ENCODE results near the gene SLC39A8. TPM values are rescaled to one million over a fixed set of nuclear protein-coding genes. Genes with fewer than 3 reads are reported as not detected.

SLC39A8 gene
- polyA plus RNA-seq, 1 of the 3 experiments (the other 2 are of a cell fraction), result 1.5 TPM

DNA sequence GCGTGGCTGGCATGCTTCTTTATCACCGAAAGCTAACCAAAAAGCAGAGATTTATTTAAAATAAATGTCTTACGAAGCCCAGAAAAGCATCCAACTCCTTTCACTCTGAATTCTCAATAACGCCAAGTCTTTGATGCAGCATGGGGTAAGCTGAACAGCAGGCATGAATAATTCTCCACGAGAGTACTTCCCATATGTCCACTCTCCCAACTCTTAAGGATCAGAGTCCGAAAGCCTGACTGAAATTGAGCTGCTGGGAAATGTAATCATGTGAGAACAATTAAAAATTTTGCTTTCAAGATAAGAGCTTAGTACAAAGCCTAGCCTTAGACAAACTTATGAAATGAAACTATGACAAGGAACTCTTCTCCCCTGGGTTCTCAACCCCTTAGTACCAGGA lies 7.5 kb upstream of the SLC39A8 start:
- Histone ChIP-seq H3K4me2 (no peak overlapping the region), H3K9me3 (no peaks in the 10 kb centered on the region), H3K9me2 (no peaks in the 10 kb centered on the region), H3K4me1 (ENCODE audit: control insufficient read depth in 1 of 2, insufficient read depth in 2 of 2, low read depth in 1 of 2, low read length in 1 of 2) (no peaks in the 10 kb centered on the region), H3K27me3 (ENCODE audit: insufficient read depth) (no peaks in the 10 kb centered on the region; the same call in 1 of the 2 replicates), H3K9ac (no peak overlapping the region), H3F3A (replicated peaks; ENCODE audit: insufficient read depth) (no peaks in the 10 kb centered on the region), H3K36me3 (replicated peaks in 1 of 2; ENCODE audit: control insufficient read depth in 1 of 2, insufficient read depth in 2 of 2, low read length in 1 of 2) (no peaks in the 10 kb centered on the region), H4K20me1 (ENCODE audit: insufficient read depth) (no peaks in the 10 kb centered on the region), H3K79me2 (ENCODE audit: insufficient read depth) (no peaks in the 10 kb centered on the region), H3K27ac (ENCODE audit: low read depth in 2 of 2, low read length in 1 of 2) (no peak overlapping the region), H3K4me3 (ENCODE audit: low read depth in 2 of 2, low read length in 1 of 2) (no peak overlapping the region), H2AFZ (ENCODE audit: low read depth) (no peak overlapping the region)
- DNase-seq, result no peak
- ChIA-PET POLR2A (no interaction called here), CTCF (no interaction called here)
- 83% methylated on average over 6 of the region's 6 CpGs for WGBS (ENCODE audit: low lambda C conversion rate)
- no peak for TF ChIP-seq GATA2 (CRISPR knock-in tag; IDR thresholded peaks at IDR 0.05)
- TF ChIP-seq, protein P1, sequence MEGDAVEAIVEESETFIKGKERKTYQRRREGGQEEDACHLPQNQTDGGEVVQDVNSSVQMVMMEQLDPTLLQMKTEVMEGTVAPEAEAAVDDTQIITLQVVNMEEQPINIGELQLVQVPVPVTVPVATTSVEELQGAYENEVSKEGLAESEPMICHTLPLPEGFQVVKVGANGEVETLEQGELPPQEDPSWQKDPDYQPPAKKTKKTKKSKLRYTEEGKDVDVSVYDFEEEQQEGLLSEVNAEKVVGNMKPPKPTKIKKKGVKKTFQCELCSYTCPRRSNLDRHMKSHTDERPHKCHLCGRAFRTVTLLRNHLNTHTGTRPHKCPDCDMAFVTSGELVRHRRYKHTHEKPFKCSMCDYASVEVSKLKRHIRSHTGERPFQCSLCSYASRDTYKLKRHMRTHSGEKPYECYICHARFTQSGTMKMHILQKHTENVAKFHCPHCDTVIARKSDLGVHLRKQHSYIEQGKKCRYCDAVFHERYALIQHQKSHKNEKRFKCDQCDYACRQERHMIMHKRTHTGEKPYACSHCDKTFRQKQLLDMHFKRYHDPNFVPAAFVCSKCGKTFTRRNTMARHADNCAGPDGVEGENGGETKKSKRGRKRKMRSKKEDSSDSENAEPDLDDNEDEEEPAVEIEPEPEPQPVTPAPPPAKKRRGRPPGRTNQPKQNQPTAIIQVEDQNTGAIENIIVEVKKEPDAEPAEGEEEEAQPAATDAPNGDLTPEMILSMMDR (IDR thresholded peaks at IDR 0.05), result no peak
- no peak for TF ChIP-seq FOXJ3 (CRISPR knock-in tag; IDR thresholded peaks at IDR 0.05)
- TF ChIP-seq YY1 (IDR thresholded peaks at IDR 0.05; ENCODE audit: low read depth), result no peak

DNA sequence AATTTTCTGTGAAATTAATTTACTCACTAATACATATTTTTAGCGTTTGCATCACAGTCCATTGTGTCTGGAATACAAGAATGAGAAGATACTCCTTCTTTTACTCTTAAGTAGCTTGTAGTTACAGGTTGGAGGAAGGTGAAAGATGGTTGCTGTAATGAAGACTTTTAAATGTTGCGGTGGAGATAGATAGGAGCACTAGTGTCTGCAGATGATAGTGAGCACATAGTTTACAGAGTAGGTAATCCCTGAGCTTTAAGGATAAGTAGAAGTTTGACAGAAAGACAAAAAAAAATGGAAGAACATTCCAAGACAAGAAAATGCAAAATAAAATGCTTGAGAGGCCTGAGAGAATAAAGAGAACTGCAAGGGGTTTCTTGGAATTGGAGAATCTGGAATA lies 5.4 kb upstream of the SLC39A8 start:
- no peaks in the 10 kb centered on the region; the same call in 1 of the 2 replicates for H3K27me3 ChIP-seq (ENCODE audit: insufficient read depth)
- no peaks in the 10 kb centered on the region for H3K9me2 ChIP-seq
- no peak overlapping the region for H3K4me3 ChIP-seq (ENCODE audit: low read depth in 2 of 2, low read length in 1 of 2)
- H3K36me3 ChIP-seq (replicated peaks in 1 of 2; ENCODE audit: control insufficient read depth in 1 of 2, insufficient read depth in 2 of 2, low read length in 1 of 2), result no peaks in the 10 kb centered on the region
- no peaks in the 10 kb centered on the region for H3F3A ChIP-seq (replicated peaks; ENCODE audit: insufficient read depth)
- no peaks in the 10 kb centered on the region for H4K20me1 ChIP-seq (ENCODE audit: insufficient read depth)
- 86% methylated on average over 2 of the region's 2 CpGs for WGBS (ENCODE audit: low lambda C conversion rate)
- ChIA-PET POLR2A (no interaction called here), CTCF (no interaction called here)
- no peaks in the 10 kb centered on the region for H3K79me2 ChIP-seq (ENCODE audit: insufficient read depth)
- no peak overlapping the region for H3K9ac ChIP-seq
- H2AFZ ChIP-seq (ENCODE audit: low read depth), result no peak overlapping the region
- peaks cover 0 to 1% of the 10 kb centered on the region in 2 experiments; a peak in 1 of 4 replicates for H3K4me1 ChIP-seq (ENCODE audit: control insufficient read depth in 1 of 2, insufficient read depth in 2 of 2, low read depth in 1 of 2, low read length in 1 of 2)
- no peak for DNase-seq
- TF ChIP-seq, protein P2, sequence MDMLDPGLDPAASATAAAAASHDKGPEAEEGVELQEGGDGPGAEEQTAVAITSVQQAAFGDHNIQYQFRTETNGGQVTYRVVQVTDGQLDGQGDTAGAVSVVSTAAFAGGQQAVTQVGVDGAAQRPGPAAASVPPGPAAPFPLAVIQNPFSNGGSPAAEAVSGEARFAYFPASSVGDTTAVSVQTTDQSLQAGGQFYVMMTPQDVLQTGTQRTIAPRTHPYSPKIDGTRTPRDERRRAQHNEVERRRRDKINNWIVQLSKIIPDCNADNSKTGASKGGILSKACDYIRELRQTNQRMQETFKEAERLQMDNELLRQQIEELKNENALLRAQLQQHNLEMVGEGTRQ (IDR thresholded peaks at IDR 0.05; ENCODE audit: borderline replicate concordance, low read depth, low read length), result no peak
- no peak for TF ChIP-seq SIN3A (IDR thresholded peaks at IDR 0.05; ENCODE audit: borderline replicate concordance, low read depth, low read length)
- TF ChIP-seq, protein P3, sequence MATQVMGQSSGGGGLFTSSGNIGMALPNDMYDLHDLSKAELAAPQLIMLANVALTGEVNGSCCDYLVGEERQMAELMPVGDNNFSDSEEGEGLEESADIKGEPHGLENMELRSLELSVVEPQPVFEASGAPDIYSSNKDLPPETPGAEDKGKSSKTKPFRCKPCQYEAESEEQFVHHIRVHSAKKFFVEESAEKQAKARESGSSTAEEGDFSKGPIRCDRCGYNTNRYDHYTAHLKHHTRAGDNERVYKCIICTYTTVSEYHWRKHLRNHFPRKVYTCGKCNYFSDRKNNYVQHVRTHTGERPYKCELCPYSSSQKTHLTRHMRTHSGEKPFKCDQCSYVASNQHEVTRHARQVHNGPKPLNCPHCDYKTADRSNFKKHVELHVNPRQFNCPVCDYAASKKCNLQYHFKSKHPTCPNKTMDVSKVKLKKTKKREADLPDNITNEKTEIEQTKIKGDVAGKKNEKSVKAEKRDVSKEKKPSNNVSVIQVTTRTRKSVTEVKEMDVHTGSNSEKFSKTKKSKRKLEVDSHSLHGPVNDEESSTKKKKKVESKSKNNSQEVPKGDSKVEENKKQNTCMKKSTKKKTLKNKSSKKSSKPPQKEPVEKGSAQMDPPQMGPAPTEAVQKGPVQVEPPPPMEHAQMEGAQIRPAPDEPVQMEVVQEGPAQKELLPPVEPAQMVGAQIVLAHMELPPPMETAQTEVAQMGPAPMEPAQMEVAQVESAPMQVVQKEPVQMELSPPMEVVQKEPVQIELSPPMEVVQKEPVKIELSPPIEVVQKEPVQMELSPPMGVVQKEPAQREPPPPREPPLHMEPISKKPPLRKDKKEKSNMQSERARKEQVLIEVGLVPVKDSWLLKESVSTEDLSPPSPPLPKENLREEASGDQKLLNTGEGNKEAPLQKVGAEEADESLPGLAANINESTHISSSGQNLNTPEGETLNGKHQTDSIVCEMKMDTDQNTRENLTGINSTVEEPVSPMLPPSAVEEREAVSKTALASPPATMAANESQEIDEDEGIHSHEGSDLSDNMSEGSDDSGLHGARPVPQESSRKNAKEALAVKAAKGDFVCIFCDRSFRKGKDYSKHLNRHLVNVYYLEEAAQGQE (IDR thresholded peaks at IDR 0.05; ENCODE audit: low read depth, low read length), result no peak
- TF ChIP-seq SMC3 (IDR thresholded peaks at IDR 0.05; ENCODE audit: low read depth, low read length), result no peak
- no peak overlapping the region for H3K27ac ChIP-seq (ENCODE audit: low read depth in 2 of 2, low read length in 1 of 2)
- H3K9me3 ChIP-seq, result no peaks in the 10 kb centered on the region
- no peak overlapping the region for H3K4me2 ChIP-seq
